HG02852 (cell line): Measurements from ENCODE around the gene CLDN20.
A peak's percentile ranks its signal among the peaks of the same experiment; 100 is the strongest.
"Not testable (repeated sequence)": the region's sequence is repeated elsewhere in the genome, so short reads cannot be mapped to it uniquely, and the experiment has no call there.

Experiments used
- ATAC-seq: cut with Tn5 transposase; IDR thresholded peaks from one replicate; pipeline ENCODE4 v1.9.1; 2021; ENCODE audit warnings: mild to moderate bottlenecking, moderate library complexity; ENCODE audit not compliant: unreplicated experiment

Gene CLDN20

GRCh38 chr6:155263373-155264063, at the start of gene CLDN20:
TSS of gene CLDN20 (plus strand) at chr6:155264013. CDS start at chr6:155275720, 11,707 bp downstream.
- no peak for ATAC-seq

- ATAC-seq = no peak
These were observed 47.9 kb upstream of the CLDN20 start for GRCh38 chr6:155215906-155216305.

GRCh38 chr6:155216312-155217046, 47.3 kb upstream of the CLDN20 start:
- no peak for ATAC-seq

GRCh38 chr6:155218711-155219110, 45.1 kb upstream of the CLDN20 start:
- not testable (repeated sequence) for ATAC-seq

GRCh38 chr6:155219299-155219698, 44.5 kb upstream of the CLDN20 start:
- no peak for ATAC-seq

- no peak for ATAC-seq
These were observed 43.9 kb upstream of the CLDN20 start for GRCh38 chr6:155219858-155220301.

GRCh38 chr6:155221086-155221485, 42.7 kb upstream of the CLDN20 start:
- no peak for ATAC-seq

GRCh38 chr6:155222506-155222905, 41.3 kb upstream of the CLDN20 start:
- no peak for ATAC-seq

- ATAC-seq = peak; percentile 96
These were observed 40.0 kb upstream of the CLDN20 start for GRCh38 chr6:155223646-155224451.

- ATAC-seq = no peak
These were observed 39.2 kb upstream of the CLDN20 start for GRCh38 chr6:155224618-155225017.

GRCh38 chr6:155227046-155227445, 36.8 kb upstream of the CLDN20 start:
- no peak for ATAC-seq

- no peak for ATAC-seq
These were observed 35.2 kb upstream of the CLDN20 start for GRCh38 chr6:155228546-155229166.

- ATAC-seq = not testable (repeated sequence)
These were observed 32.8 kb upstream of the CLDN20 start for GRCh38 chr6:155230975-155231374.

- ATAC-seq = no peak
These were observed 31.0 kb upstream of the CLDN20 start for GRCh38 chr6:155232848-155233247.

- ATAC-seq = no peak
These were observed 29.6 kb upstream of the CLDN20 start for GRCh38 chr6:155234167-155234566.

GRCh38 chr6:155234687-155235086, 29.1 kb upstream of the CLDN20 start:
- ATAC-seq = no peak

- ATAC-seq = no peak
These were observed 28.7 kb upstream of the CLDN20 start for GRCh38 chr6:155235087-155235486.

- no peak for ATAC-seq
These were observed 26.2 kb upstream of the CLDN20 start for GRCh38 chr6:155237613-155238012.

- ATAC-seq = no peak
These were observed 22.8 kb upstream of the CLDN20 start for GRCh38 chr6:155240905-155241600.

- no peak for ATAC-seq
These were observed 21.8 kb upstream of the CLDN20 start for GRCh38 chr6:155241966-155242365.
